ENCODE measurements around the gene SCAMP1.

Gene SCAMP1

DNA sequence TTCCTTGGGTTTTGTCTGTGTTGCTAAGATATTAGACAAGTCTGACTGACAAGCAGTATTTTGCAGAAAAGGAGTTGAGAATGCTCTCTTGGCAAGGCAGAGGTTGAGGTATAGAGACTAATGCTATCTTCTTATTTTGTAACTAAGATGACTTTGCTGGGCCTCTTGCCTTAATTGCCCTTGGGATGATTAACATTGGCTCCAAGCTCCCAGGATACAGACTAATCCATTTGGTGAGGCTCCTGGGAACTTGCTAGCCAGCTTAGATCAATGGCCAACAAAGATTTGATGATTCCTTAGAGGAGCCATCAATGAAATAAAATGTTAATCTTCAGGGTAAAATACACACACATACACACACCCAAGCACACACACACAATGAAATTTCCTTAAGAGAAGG, 37.2 kb upstream of the SCAMP1 start:
- Histone ChIP-seq H3K36me3 (ENCODE audit: control insufficient read depth in 1 of 2, insufficient read depth in 2 of 2, low read depth in 1 of 2, low read length in 2 of 2) (no peaks in the 10 kb centered on the region), H2BK5ac (ENCODE audit: low read depth, low read length, poor library complexity, severe bottlenecking) (no peak overlapping the region), H2BK12ac (ENCODE audit: low read length in 2 of 2) (no peak overlapping the region), H2AFZ (ENCODE audit: low read depth, low read length) (no peak overlapping the region), H2BK15ac (ENCODE audit: low read depth, poor library complexity, severe bottlenecking) (no peak overlapping the region), H4K91ac (ENCODE audit: low read length) (no peak overlapping the region), H3K27me3 (ENCODE audit: control insufficient read depth in 1 of 2, insufficient read depth in 1 of 2, low read length in 2 of 2) (no peaks in the 10 kb centered on the region), H3K9ac (ENCODE audit: low read length) (no peak overlapping the region), H3K27ac (ENCODE audit: low read length, poor library complexity, severe bottlenecking) (no peak overlapping the region), H3K23ac (ENCODE audit: low read length in 2 of 2) (no peak overlapping the region), H2BK120ac (ENCODE audit: low read depth, low read length) (no peak overlapping the region), H3K4me2 (ENCODE audit: low read length, poor library complexity, severe bottlenecking) (no peak overlapping the region), H3K79me1 (replicated peaks; ENCODE audit: low read length, poor library complexity, severe bottlenecking) (no peaks in the 10 kb centered on the region), H3K4me1 (ENCODE audit: control insufficient read depth, insufficient read depth, low read depth, low read length) (no peaks in the 10 kb centered on the region), H3K9me3 (ENCODE audit: control insufficient read depth, low read length) (no peaks in the 10 kb centered on the region), H3K18ac (ENCODE audit: low read depth in 1 of 2, low read length in 2 of 2) (no peak overlapping the region), H3K14ac (ENCODE audit: low read length in 2 of 2) (no peak overlapping the region), H3K4ac (ENCODE audit: low read depth in 1 of 2, low read length in 2 of 2) (no peak overlapping the region), H4K8ac (ENCODE audit: low read length) (no peak overlapping the region), H3K4me3 (ENCODE audit: insufficient read depth in 1 of 2, low read depth in 1 of 2, low read length in 2 of 2) (no peak overlapping the region), H2AK5ac (ENCODE audit: low read length, severe bottlenecking) (no peak overlapping the region)
- no peak for DNase-seq

DNA sequence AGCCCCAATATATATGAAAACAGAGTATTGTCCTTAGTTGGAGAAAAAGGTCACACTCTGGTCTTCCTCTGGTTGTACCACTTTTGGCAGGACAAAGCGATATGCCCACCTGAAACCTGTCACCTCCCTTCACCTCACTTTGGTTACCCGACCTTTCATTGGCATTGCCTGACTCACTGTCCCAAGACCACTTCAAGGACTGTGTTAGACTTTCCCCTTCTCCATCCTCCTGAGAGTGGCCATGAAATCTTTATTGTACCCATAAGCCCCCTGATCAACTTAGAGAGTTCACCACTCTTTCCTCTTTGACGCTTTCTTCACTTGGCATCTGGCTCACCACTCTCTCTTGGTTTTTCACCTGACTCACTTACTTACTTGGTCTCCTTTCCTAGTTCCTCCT, 33.5 kb upstream of the SCAMP1 start:
- H3K4ac ChIP-seq (ENCODE audit: low read depth in 1 of 2, low read length in 2 of 2), result no peak overlapping the region
- H2AK5ac ChIP-seq (ENCODE audit: low read length, severe bottlenecking), result no peak overlapping the region
- H4K91ac ChIP-seq (ENCODE audit: low read length), result no peak overlapping the region
- no peak overlapping the region for H4K8ac ChIP-seq (ENCODE audit: low read length)
- no peaks in the 10 kb centered on the region for H3K79me1 ChIP-seq (replicated peaks; ENCODE audit: low read length, poor library complexity, severe bottlenecking)
- WGBS, result 95% methylated on average over 3 of the region's 3 CpGs
- no peak overlapping the region for H3K18ac ChIP-seq (ENCODE audit: low read depth in 1 of 2, low read length in 2 of 2)
- no peaks in the 10 kb centered on the region for H3K9me3 ChIP-seq (ENCODE audit: control insufficient read depth, low read length)
- DNase-seq, result no peak
- H3K4me3 ChIP-seq (ENCODE audit: insufficient read depth in 1 of 2, low read depth in 1 of 2, low read length in 2 of 2), result no peak overlapping the region
- no peaks in the 10 kb centered on the region for H3K4me1 ChIP-seq (ENCODE audit: control insufficient read depth, insufficient read depth, low read depth, low read length)
- H3K36me3 ChIP-seq (ENCODE audit: control insufficient read depth in 1 of 2, insufficient read depth in 2 of 2, low read depth in 1 of 2, low read length in 2 of 2), result no peaks in the 10 kb centered on the region
- H3K23ac ChIP-seq (ENCODE audit: low read length in 2 of 2), result no peak overlapping the region
- H3K27ac ChIP-seq (ENCODE audit: low read length, poor library complexity, severe bottlenecking), result no peak overlapping the region
- no peak overlapping the region for H2BK120ac ChIP-seq (ENCODE audit: low read depth, low read length)
- no peaks in the 10 kb centered on the region for H3K27me3 ChIP-seq (ENCODE audit: control insufficient read depth in 1 of 2, insufficient read depth in 1 of 2, low read length in 2 of 2)
- H3K9ac ChIP-seq (ENCODE audit: low read length), result no peak overlapping the region
- no peak overlapping the region for H2BK15ac ChIP-seq (ENCODE audit: low read depth, poor library complexity, severe bottlenecking)
- no peak overlapping the region for H2BK12ac ChIP-seq (ENCODE audit: low read length in 2 of 2)
- H3K4me2 ChIP-seq (ENCODE audit: low read length, poor library complexity, severe bottlenecking), result no peak overlapping the region
- H2AFZ ChIP-seq (ENCODE audit: low read depth, low read length), result no peak overlapping the region
- H2BK5ac ChIP-seq (ENCODE audit: low read depth, low read length, poor library complexity, severe bottlenecking), result no peak overlapping the region
- H3K14ac ChIP-seq (ENCODE audit: low read length in 2 of 2), result no peak overlapping the region

DNA sequence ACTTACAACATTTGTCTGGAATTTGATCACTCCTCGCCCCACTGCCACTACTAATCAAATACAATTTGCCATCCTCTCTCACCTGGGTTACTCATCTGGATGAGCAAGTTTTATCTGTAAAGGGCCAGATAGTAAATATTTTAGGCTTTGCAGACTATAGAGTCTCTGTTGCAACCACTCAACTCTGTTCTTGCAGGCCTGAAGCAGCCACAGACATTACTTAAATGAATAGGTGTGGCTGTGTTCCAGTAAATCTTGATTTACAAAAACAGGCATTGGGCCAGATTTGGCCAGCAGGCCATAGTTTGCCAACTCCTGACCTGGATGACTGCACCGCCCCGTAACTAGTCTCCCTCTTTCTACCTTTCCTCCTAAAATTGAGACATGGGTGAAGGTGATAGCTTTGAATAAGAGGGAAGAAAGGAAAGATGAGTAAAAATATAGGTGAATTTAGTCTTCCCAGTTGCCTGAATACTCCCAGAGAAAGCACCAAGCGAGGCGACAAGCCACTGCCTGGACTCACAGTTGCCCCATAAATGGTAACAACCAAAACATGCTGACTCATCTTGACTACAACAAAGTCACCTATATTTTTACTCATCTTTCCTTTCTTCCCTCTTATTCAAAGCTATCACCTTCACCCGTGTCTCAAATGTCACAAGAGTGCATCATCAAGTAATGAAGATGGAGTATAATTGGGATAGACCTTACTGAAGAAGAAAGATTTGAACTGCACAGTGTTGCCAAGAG, 32.5 kb upstream of the SCAMP1 start:
- no peak overlapping the region for H3K4me3 ChIP-seq (ENCODE audit: insufficient read depth in 1 of 2, low read depth in 1 of 2, low read length in 2 of 2)
- H2BK12ac ChIP-seq (ENCODE audit: low read length in 2 of 2), result peak overlapping the region in 1 of 2 experiments; percentile 11
- H3K27ac ChIP-seq (ENCODE audit: low read length, poor library complexity, severe bottlenecking), result no peak overlapping the region
- no peaks in the 10 kb centered on the region for H3K27me3 ChIP-seq (ENCODE audit: control insufficient read depth in 1 of 2, insufficient read depth in 1 of 2, low read length in 2 of 2)
- no peaks in the 10 kb centered on the region for H3K9me3 ChIP-seq (ENCODE audit: control insufficient read depth, low read length)
- no peaks in the 10 kb centered on the region for H3K4me1 ChIP-seq (ENCODE audit: control insufficient read depth, insufficient read depth, low read depth, low read length)
- no peak overlapping the region for H2BK5ac ChIP-seq (ENCODE audit: low read depth, low read length, poor library complexity, severe bottlenecking)
- no peak overlapping the region for H3K18ac ChIP-seq (ENCODE audit: low read depth in 1 of 2, low read length in 2 of 2)
- no peak overlapping the region for H3K4me2 ChIP-seq (ENCODE audit: low read length, poor library complexity, severe bottlenecking)
- no peak overlapping the region for H2AFZ ChIP-seq (ENCODE audit: low read depth, low read length)
- H2AK5ac ChIP-seq (ENCODE audit: low read length, severe bottlenecking), result no peak overlapping the region
- no peak overlapping the region for H3K14ac ChIP-seq (ENCODE audit: low read length in 2 of 2)
- H3K9ac ChIP-seq (ENCODE audit: low read length), result peak overlapping the region; percentile 35
- no peak for DNase-seq
- H3K79me1 ChIP-seq (replicated peaks; ENCODE audit: low read length, poor library complexity, severe bottlenecking), result no peaks in the 10 kb centered on the region
- no CpG with 5 or more reads among the region's 6 CpGs for WGBS
- no peaks in the 10 kb centered on the region for H3K36me3 ChIP-seq (ENCODE audit: control insufficient read depth in 1 of 2, insufficient read depth in 2 of 2, low read depth in 1 of 2, low read length in 2 of 2)
- H3K23ac ChIP-seq (ENCODE audit: low read length in 2 of 2), result no peak overlapping the region
- H4K8ac ChIP-seq (ENCODE audit: low read length), result no peak overlapping the region
- no peak overlapping the region for H2BK15ac ChIP-seq (ENCODE audit: low read depth, poor library complexity, severe bottlenecking)
- H2BK120ac ChIP-seq (ENCODE audit: low read depth, low read length), result peak overlapping the region; percentile 49
- H3K4ac ChIP-seq (ENCODE audit: low read depth in 1 of 2, low read length in 2 of 2), result no peak overlapping the region
- no peak overlapping the region for H4K91ac ChIP-seq (ENCODE audit: low read length)

DNA sequence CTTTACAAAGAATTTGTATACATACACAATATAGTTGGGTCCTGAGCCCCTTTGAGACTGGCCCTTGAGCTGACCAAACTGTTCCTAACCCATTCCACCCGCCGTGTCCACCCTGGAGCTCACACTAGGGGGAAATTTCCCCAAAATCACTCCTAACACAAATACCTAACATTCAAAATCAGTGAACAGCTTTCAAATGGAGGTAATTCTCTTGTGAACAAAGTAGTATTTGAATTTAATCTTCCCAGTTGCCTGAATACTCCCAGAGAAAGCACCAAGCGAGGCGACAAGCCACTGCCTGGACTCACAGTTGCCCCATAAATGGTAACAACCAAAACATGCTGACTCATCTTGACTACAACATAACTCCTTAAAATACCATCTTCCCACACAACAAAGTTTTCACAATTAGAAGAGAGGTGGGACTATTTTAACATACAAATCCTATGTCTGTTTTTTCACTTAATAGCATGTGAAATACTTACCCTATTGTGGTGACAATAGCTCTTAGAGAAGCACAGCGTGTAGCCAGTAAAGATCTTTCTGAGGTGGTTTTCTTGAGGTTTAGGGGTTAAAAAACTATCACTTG, 31.7 kb upstream of the SCAMP1 start:
- Histone ChIP-seq H2BK15ac (ENCODE audit: low read depth, poor library complexity, severe bottlenecking) (no peak overlapping the region), H3K36me3 (ENCODE audit: control insufficient read depth in 1 of 2, insufficient read depth in 2 of 2, low read depth in 1 of 2, low read length in 2 of 2) (no peaks in the 10 kb centered on the region), H2BK12ac (ENCODE audit: low read length in 2 of 2) (no peak overlapping the region), H2BK5ac (ENCODE audit: low read depth, low read length, poor library complexity, severe bottlenecking) (peak overlapping the region; percentile 19), H3K4ac (ENCODE audit: low read depth in 1 of 2, low read length in 2 of 2) (no peak overlapping the region), H3K14ac (ENCODE audit: low read length in 2 of 2) (no peak overlapping the region), H3K4me3 (ENCODE audit: insufficient read depth in 1 of 2, low read depth in 1 of 2, low read length in 2 of 2) (no peak overlapping the region), H3K4me1 (ENCODE audit: control insufficient read depth, insufficient read depth, low read depth, low read length) (no peaks in the 10 kb centered on the region), H3K18ac (ENCODE audit: low read depth in 1 of 2, low read length in 2 of 2) (no peak overlapping the region), H3K9me3 (ENCODE audit: control insufficient read depth, low read length) (no peaks in the 10 kb centered on the region), H2BK120ac (ENCODE audit: low read depth, low read length) (peak overlapping the region; percentile 49), H2AFZ (ENCODE audit: low read depth, low read length) (no peak overlapping the region), H4K8ac (ENCODE audit: low read length) (peak overlapping the region; percentile 41), H3K4me2 (ENCODE audit: low read length, poor library complexity, severe bottlenecking) (no peak overlapping the region), H3K23ac (ENCODE audit: low read length in 2 of 2) (no peak overlapping the region), H3K27me3 (ENCODE audit: control insufficient read depth in 1 of 2, insufficient read depth in 1 of 2, low read length in 2 of 2) (no peaks in the 10 kb centered on the region), H3K27ac (ENCODE audit: low read length, poor library complexity, severe bottlenecking) (no peak overlapping the region), H4K91ac (ENCODE audit: low read length) (no peak overlapping the region), H2AK5ac (ENCODE audit: low read length, severe bottlenecking) (no peak overlapping the region), H3K79me1 (replicated peaks; ENCODE audit: low read length, poor library complexity, severe bottlenecking) (no peaks in the 10 kb centered on the region), H3K9ac (ENCODE audit: low read length) (peak overlapping the region; percentile 52)
- WGBS, result 85% methylated on average over 4 of the region's 5 CpGs
- DNase-seq, result peak; percentile 17

Measured in mesenchymal stem cell (in vitro differentiated cells and primary cell).